IMR-90 (cell line): Measurements from ENCODE around the gene CIBAR2. TPM values are rescaled to one million over a fixed set of nuclear protein-coding genes. Genes with fewer than 3 reads are reported as not detected.

Experiments used
- ATAC-seq: fragments of 200-7000 bp; cut with Tn5 transposase; 2 replicates; pipeline ENCODE4 v1.9.1; 2020; ENCODE audit warnings: low read depth, mild to moderate bottlenecking, moderate library complexity
- BruUV-seq: library from RNA; stranded (reverse); fragments of 400-500 nt; replicated peaks from 2 replicates; lab custom pipeline; 2021; lab: Mats Ljungman, UMichigan
- CTCF ChIA-PET: fragments of 300-600 bp; formaldehyde crosslinking; extraction: SDS; loops from one replicate; lab custom pipeline; 2021; ENCODE audit warnings: antibody characterized with exemption; lab: Yijun Ruan, JAX
- POLR2A ChIA-PET: fragments of 300-600 bp; sonication (Branson Sonifier 250); formaldehyde crosslinking; loops from one replicate; lab custom pipeline; 2022; ENCODE audit warnings: antibody characterized with exemption; ENCODE audit not compliant: unreplicated experiment; lab: Charles Lee
- DNase-seq: peaks from one replicate; pipeline ENCODE4 v3.0.0; 2013
- H2AFZ ChIP-seq: replicated peaks from 2 replicates; pipeline ENCODE3; 2013; ENCODE audit warnings: low read length, mild to moderate bottlenecking; ENCODE audit not compliant: poor library complexity
- H2AK5ac ChIP-seq: 2 replicates; pipeline ENCODE4 v1.6.1; 2013; ENCODE audit warnings: low read depth, low read length, inconsistent platforms
- H2AK9ac ChIP-seq: replicated peaks from 2 replicates; pipeline ENCODE3; 2013; ENCODE audit warnings: mild to moderate bottlenecking, low read depth, low read length, moderate library complexity; ENCODE audit not compliant: poor library complexity
- H2BK120ac ChIP-seq: 2 replicates; pipeline ENCODE4 v1.6.1; 2013; ENCODE audit warnings: low read depth, low read length, inconsistent platforms
- H2BK15ac ChIP-seq: 3 replicates; pipeline ENCODE4 v1.6.1; 2013; ENCODE audit warnings: low read depth, low read length, inconsistent platforms
- H2BK20ac ChIP-seq: 2 replicates; pipeline ENCODE4 v1.6.1; 2013; ENCODE audit warnings: low read depth, mild to moderate bottlenecking, inconsistent platforms, low read length, moderate library complexity
- H2BK5ac ChIP-seq: 2 replicates; pipeline ENCODE4 v1.6.1; 2013; ENCODE audit warnings: mild to moderate bottlenecking, low read depth, low read length, inconsistent platforms; ENCODE audit not compliant: poor library complexity, severe bottlenecking
- H3K14ac ChIP-seq: replicated peaks from 2 replicates; pipeline ENCODE4 v1.6.1; 2013; ENCODE audit warnings: low read depth, low read length, inconsistent platforms
- H3K18ac ChIP-seq: 2 replicates; pipeline ENCODE4 v1.6.1; 2013; ENCODE audit warnings: low read depth, low read length, control low read depth
- H3K23ac ChIP-seq: 2 replicates; pipeline ENCODE4 v1.6.1; 2013; ENCODE audit warnings: low read depth, low read length, inconsistent platforms
- H3K27ac ChIP-seq: 2 replicates; pipeline ENCODE4 v1.5.1; 2013; ENCODE audit warnings: mild to moderate bottlenecking, control low read depth, low read length; ENCODE audit not compliant: insufficient read depth
- H3K27me3 ChIP-seq: 2 replicates; pipeline ENCODE4 v1.6.1; 2013; ENCODE audit warnings: low read length; ENCODE audit not compliant: control insufficient read depth, insufficient read depth
- H3K36me3 ChIP-seq: 2 replicates; pipeline ENCODE4 v1.6.1; 2013; ENCODE audit warnings: low read length, mixed read lengths; ENCODE audit not compliant: control insufficient read depth, insufficient read depth
- H3K4ac ChIP-seq: 2 replicates; pipeline ENCODE4 v1.6.1; 2013; ENCODE audit warnings: low read depth, low read length, inconsistent platforms
- H3K4me1 ChIP-seq: 2 replicates; pipeline ENCODE4 v1.6.1; 2013; ENCODE audit warnings: low read length, mixed read lengths; ENCODE audit not compliant: control insufficient read depth, insufficient read depth
- H3K4me2 ChIP-seq: 2 replicates; pipeline ENCODE4 v1.6.1; 2013; ENCODE audit warnings: low read depth, mild to moderate bottlenecking, control low read depth, low read length, moderate library complexity
- H3K4me3 ChIP-seq: 2 replicates; pipeline ENCODE4 v1.5.1; 2013; ENCODE audit warnings: low read depth, mild to moderate bottlenecking, control low read depth, low read length, moderate library complexity; ENCODE audit not compliant: insufficient read depth
- H3K56ac ChIP-seq: 2 replicates; pipeline ENCODE4 v1.6.1; 2013; ENCODE audit warnings: low read length, inconsistent platforms; ENCODE audit not compliant: insufficient read depth; ENCODE audit errors: extremely low read depth
- H3K79me1 ChIP-seq, 2 experiments: 2 replicates each; pipeline ENCODE4 v1.6.1; 2013; ENCODE audit warnings: low read length in 2 of 2, inconsistent platforms in 1 of 2, low read depth in 1 of 2
- H3K9ac ChIP-seq: 2 replicates; pipeline ENCODE4 v1.6.1; 2013; ENCODE audit warnings: low read depth, low read length, control low read depth
- H3K9me1 ChIP-seq: 2 replicates; pipeline ENCODE4 v1.6.1; 2013; ENCODE audit warnings: low read length, inconsistent platforms; ENCODE audit not compliant: insufficient read depth
- H3K9me3 ChIP-seq: 2 replicates; pipeline ENCODE4 v1.6.1; 2013; ENCODE audit warnings: low read length; ENCODE audit not compliant: control insufficient read depth, insufficient read depth
- H4K20me1 ChIP-seq: 2 replicates; pipeline ENCODE4 v1.6.1; 2013; ENCODE audit warnings: low read length, inconsistent platforms; ENCODE audit not compliant: insufficient read depth
- H4K5ac ChIP-seq: 2 replicates; pipeline ENCODE4 v1.6.1; 2013; ENCODE audit warnings: mild to moderate bottlenecking, low read depth, low read length, control low read depth
- H4K8ac ChIP-seq, 2 experiments: 2 replicates each; pipeline ENCODE4 v1.6.1; 2013; ENCODE audit warnings: low read depth in 2 of 2, low read length in 2 of 2, control low read depth in 1 of 2, inconsistent platforms in 1 of 2
- H4K91ac ChIP-seq: 2 replicates; pipeline ENCODE4 v1.6.1; 2013; ENCODE audit warnings: low read depth, low read length, inconsistent platforms; ENCODE audit not compliant: insufficient read depth
- CEBPB ChIP-seq: IDR thresholded peaks from 2 replicates; pipeline ENCODE4 v1.6.1; 2012; ENCODE audit warnings: low read depth, low read length, improper control_type of control experiment
- CHD1 ChIP-seq: IDR thresholded peaks from 2 replicates; pipeline ENCODE4 v1.6.1; 2012; ENCODE audit warnings: low read depth, low read length, improper control_type of control experiment
- FOS ChIP-seq: fragments of 150-350 bp; IDR thresholded peaks from 2 replicates; pipeline ENCODE4 v1.6.1; 2016; ENCODE audit warnings: low read depth, low read length
- MAFK ChIP-seq: IDR thresholded peaks from 2 replicates; pipeline ENCODE4 v1.6.1; 2012; ENCODE audit warnings: low read depth, low read length, improper control_type of control experiment
- MAZ ChIP-seq: IDR thresholded peaks from 2 replicates; pipeline ENCODE4 v1.6.1; 2012; ENCODE audit warnings: low read depth, mild to moderate bottlenecking, low read length, improper control_type of control experiment, moderate library complexity, borderline replicate concordance
- NFE2L2 ChIP-seq: fragments of 150-350 bp; IDR thresholded peaks from 2 replicates; pipeline ENCODE4 v1.6.1; 2016; ENCODE audit warnings: low read depth, mild to moderate bottlenecking, low read length
- POLR2A ChIP-seq: IDR thresholded peaks from 2 replicates; pipeline ENCODE4 v1.6.1; 2012; ENCODE audit warnings: mild to moderate bottlenecking, low read depth, low read length
- RAD21 ChIP-seq: IDR thresholded peaks from 2 replicates; pipeline ENCODE4 v1.6.1; 2012; ENCODE audit warnings: low read length, improper control_type of control experiment
- RCOR1 ChIP-seq: IDR thresholded peaks from 2 replicates; pipeline ENCODE4 v1.6.1; 2012; ENCODE audit warnings: mild to moderate bottlenecking, low read length, improper control_type of control experiment; ENCODE audit not compliant: insufficient replicate concordance
- RFX5 ChIP-seq: IDR thresholded peaks from 2 replicates; pipeline ENCODE4 v1.8.0; 2012; ENCODE audit warnings: low read depth, mild to moderate bottlenecking, low read length, moderate library complexity
- USF2 ChIP-seq: fragments of 150-350 bp; IDR thresholded peaks from 2 replicates; pipeline ENCODE4 v1.6.1; 2017; ENCODE audit warnings: mild to moderate bottlenecking, antibody characterized with exemption, low read length, low read depth
- WGBS, 2 experiments: methylation state at CpG; one replicate each; pipeline versions ENCODE4 v1.1.5 to v1.1.7; 2013; ENCODE audit warnings: missing lambda C conversion rate in 2 of 2; ENCODE audit not compliant: insufficient read length in 1 of 2; ENCODE audit errors: extremely low coverage in 2 of 2; 5-methylcytosine and 5-hydroxymethylcytosine counted together
- dilution Hi-C: fragments of 300-500 bp; cut with HindIII; formaldehyde crosslinking; loops from one replicate; pipeline ENCODE4 v1.14.3; 2018; ENCODE audit warnings: low sequenced_read_pairs; ENCODE audit not compliant: unreplicated experiment
- in situ Hi-C: fragments of 300-500 bp; cut with MboI; formaldehyde crosslinking; loops from 3 replicates; pipeline ENCODE4 v1.14.3; 2019; ENCODE audit warnings: low sequenced_read_pairs, inconsistent platforms, mixed read lengths
- intact Hi-C: fragments of 100-400 bp; cut with micrococcal nuclease; formaldehyde crosslinking; loops from 2 replicates; pipeline ENCODE4 v1.10.0; 2022
- polyA plus RNA-seq, 3 experiments: library from polyadenylated mRNA; depleted of rRNA; stranded (reverse); fragments of >200 nt; gene quantifications; 2 replicates each; pipeline ENCODE4 v1.2.3, GENCODE V29; 2012; ENCODE audit warnings: low replicate concordance in 1 of 3
- total RNA-seq: library from RNA; depleted of rRNA; stranded (reverse); fragments of >200 nt; gene quantifications from 2 replicates; pipeline ENCODE4 v1.2.3, GENCODE V29; 2012
- TF ChIP-seq, protein P1 (sequence below): conservative IDR thresholded peaks from 2 replicates; pipeline ENCODE4 v1.5.1; 2012; ENCODE audit warnings: mild to moderate bottlenecking, low read depth, low read length, improper control_type of control experiment
- TF ChIP-seq, protein P2 (sequence below): fragments of 150-350 bp; IDR thresholded peaks from 2 replicates; pipeline ENCODE4 v1.6.1; 2016; ENCODE audit warnings: low read depth, mild to moderate bottlenecking, low read length, moderate library complexity, borderline replicate concordance

The CIBAR2 gene
- total and polyA plus RNA-seq, 2 of the 4 experiments (the other 2 are of a cell fraction): 0.18 to 0.24 TPM

DNA sequence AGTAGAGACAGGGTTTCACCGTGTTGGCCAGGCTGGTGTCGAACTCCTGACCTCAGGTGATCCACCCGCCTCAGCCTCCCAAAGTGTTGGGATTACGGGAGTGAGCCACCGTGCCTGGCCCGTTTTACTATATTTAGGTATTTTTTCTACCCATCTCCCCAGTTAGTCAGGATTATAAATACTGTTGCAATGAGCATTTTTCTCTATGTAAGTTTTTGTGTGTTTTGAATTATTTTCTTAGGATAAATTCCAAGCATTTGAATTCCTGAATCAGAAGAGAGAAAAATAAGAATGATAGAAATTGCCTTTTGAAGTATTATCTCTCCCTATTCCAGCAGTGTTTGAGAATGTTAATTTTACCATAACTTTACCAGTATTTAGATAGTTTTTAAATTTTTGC lies 48.1 kb downstream of the CIBAR2 start:
- BruUV-seq: no TSS peak
- TF ChIP-seq CHD1 (no peak), RCOR1 (no peak), RAD21 (no peak), RFX5 (no peak), NFE2L2 (no peak), FOS (no peak), POLR2A (no peak), USF2 (no peak), CEBPB (no peak), MAZ (no peak), MAFK (no peak)
- TF ChIP-seq, protein P1, sequence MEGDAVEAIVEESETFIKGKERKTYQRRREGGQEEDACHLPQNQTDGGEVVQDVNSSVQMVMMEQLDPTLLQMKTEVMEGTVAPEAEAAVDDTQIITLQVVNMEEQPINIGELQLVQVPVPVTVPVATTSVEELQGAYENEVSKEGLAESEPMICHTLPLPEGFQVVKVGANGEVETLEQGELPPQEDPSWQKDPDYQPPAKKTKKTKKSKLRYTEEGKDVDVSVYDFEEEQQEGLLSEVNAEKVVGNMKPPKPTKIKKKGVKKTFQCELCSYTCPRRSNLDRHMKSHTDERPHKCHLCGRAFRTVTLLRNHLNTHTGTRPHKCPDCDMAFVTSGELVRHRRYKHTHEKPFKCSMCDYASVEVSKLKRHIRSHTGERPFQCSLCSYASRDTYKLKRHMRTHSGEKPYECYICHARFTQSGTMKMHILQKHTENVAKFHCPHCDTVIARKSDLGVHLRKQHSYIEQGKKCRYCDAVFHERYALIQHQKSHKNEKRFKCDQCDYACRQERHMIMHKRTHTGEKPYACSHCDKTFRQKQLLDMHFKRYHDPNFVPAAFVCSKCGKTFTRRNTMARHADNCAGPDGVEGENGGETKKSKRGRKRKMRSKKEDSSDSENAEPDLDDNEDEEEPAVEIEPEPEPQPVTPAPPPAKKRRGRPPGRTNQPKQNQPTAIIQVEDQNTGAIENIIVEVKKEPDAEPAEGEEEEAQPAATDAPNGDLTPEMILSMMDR: no peak
- TF ChIP-seq, protein P2, sequence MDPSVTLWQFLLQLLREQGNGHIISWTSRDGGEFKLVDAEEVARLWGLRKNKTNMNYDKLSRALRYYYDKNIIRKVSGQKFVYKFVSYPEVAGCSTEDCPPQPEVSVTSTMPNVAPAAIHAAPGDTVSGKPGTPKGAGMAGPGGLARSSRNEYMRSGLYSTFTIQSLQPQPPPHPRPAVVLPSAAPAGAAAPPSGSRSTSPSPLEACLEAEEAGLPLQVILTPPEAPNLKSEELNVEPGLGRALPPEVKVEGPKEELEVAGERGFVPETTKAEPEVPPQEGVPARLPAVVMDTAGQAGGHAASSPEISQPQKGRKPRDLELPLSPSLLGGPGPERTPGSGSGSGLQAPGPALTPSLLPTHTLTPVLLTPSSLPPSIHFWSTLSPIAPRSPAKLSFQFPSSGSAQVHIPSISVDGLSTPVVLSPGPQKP: no peak

More for the DNA sequence above, 48.1 kb downstream of the CIBAR2 start:
- ChIA-PET CTCF (no interaction called here), POLR2A (no interaction called here)
- WGBS, 2 experiments: no CpG with 5 or more reads among the region's 6 CpGs
- Histone ChIP-seq H3K18ac (no peak overlapping the region), H2BK15ac (no peak overlapping the region), H3K27me3 (no peaks in the 10 kb centered on the region), H4K20me1 (peaks cover 3% of the 10 kb centered on the region; the same call in 1 of the 2 replicates), H4K91ac (no peak overlapping the region), H3K14ac (no peak overlapping the region), H3K9ac (no peak overlapping the region), H2AK5ac (no peak overlapping the region), H3K79me1 (peaks cover 0 to 9% of the 10 kb centered on the region in 2 experiments; a peak in 2 of 4 replicates), H2BK20ac (no peak overlapping the region), H2BK5ac (no peak overlapping the region), H3K23ac (no peak overlapping the region), H3K9me1 (peaks cover 3% of the 10 kb centered on the region; the same call in 1 of the 2 replicates), H2AFZ (no peak overlapping the region), H3K4me2 (no peak overlapping the region), H3K4ac (no peak overlapping the region), H3K27ac (no peak overlapping the region), H3K56ac (no peak overlapping the region), H2AK9ac (no peak overlapping the region), H3K36me3 (peaks cover 9% of the 10 kb centered on the region; the same call in 1 of the 2 replicates), H4K8ac (no peak overlapping the region), H3K4me3 (no peak overlapping the region), H2BK120ac (no peak overlapping the region), H3K9me3 (no peaks in the 10 kb centered on the region), H3K4me1 (no peaks in the 10 kb centered on the region), H4K5ac (no peak overlapping the region)
- in situ Hi-C loops: no loop called here
- intact Hi-C loops: no loop called here
- DNase-seq (no peak), ATAC-seq (no peak)
- dilution Hi-C loops: no loop called here
